Measurements from ENCODE around the gene TEX2. TPM values are rescaled to one million over a fixed set of nuclear protein-coding genes. Genes with fewer than 3 reads are reported as not detected.
A peak's percentile ranks its signal among the peaks of the same experiment; 100 is the strongest.

TEX2 gene
- total and polyA plus RNA-seq, 2 experiments from 2014 or later, result 27.9 to 37.7 TPM

DNA sequence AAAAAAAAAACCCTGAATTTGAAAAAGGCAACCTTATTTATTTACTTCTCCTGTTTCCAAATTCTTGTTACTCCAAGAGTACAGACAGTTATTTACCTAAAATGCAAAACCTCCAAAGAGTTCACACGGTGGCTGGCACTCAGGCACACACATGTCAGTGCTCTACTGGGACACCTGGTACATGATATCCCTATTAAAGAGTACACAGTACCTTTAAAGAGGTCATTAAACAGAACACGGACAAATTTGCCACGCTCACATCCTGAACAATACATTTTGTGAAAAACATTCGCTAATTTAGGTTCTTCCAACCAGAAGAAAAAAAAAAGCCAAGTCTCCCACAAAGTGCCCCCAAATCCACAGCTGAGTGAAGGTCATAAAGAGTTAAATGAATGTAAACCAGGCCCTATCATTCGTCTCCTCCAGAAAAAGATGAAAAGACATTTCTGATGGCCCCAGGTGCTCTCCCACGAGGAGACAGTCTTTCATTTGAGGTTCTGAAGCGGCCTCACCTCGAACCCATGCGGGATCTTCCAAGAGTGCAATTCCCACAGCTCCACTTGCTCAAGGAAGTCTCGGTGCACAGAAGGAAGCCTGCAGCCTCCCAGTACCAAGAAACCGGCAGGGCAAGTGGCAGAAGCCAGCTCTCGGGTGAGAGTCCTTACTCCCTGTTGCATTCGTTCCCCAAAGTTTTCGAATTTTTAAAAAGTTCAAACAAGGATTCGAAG lies 134.1 kb downstream of the TEX2 start:
- H3K79me2 ChIP-seq, result peaks cover 54% of the 10 kb centered on the region
- TF ChIP-seq CTCF (IDR thresholded peaks at IDR 0.05; ENCODE audit: poor library complexity) (no peak), EZH2 (IDR thresholded peaks at IDR 0.05; ENCODE audit: borderline replicate concordance) (no peak), EZH2phosphoT487 (IDR thresholded peaks at IDR 0.05; ENCODE audit: low read depth, severe bottlenecking, unreplicated experiment) (no peak)
- H4K20me1 ChIP-seq (ENCODE audit: insufficient read depth, poor library complexity, severe bottlenecking), result peaks cover 14% of the 10 kb centered on the region
- peaks cover 23% of the 10 kb centered on the region for H3K4me1 ChIP-seq (ENCODE audit: insufficient read depth)
- 15% methylated on average over 15 of the region's 15 CpGs for WGBS (ENCODE audit: low lambda C conversion rate, missing lambda C conversion rate)
- peak; percentile 55 for DNase-seq (ENCODE audit: low spot score)
- no peaks in the 10 kb centered on the region for H3K36me3 ChIP-seq (replicated peaks; ENCODE audit: insufficient read depth, low read depth)
- H3K27me3 ChIP-seq, result no peaks in the 10 kb centered on the region
- no peaks in the 10 kb centered on the region for H3K9me2 ChIP-seq (replicated peaks; ENCODE audit: insufficient read depth)
- no peaks in the 10 kb centered on the region for H3K9me3 ChIP-seq (ENCODE audit: low read depth)
- H3K4me2 ChIP-seq, result peak overlapping the region; percentile 92
- H3K27ac ChIP-seq, result peak overlapping the region; percentile 95
- peak overlapping the region; percentile 69 for H2AFZ ChIP-seq
- peak overlapping the region; percentile 54 for H3K4me3 ChIP-seq

DNA sequence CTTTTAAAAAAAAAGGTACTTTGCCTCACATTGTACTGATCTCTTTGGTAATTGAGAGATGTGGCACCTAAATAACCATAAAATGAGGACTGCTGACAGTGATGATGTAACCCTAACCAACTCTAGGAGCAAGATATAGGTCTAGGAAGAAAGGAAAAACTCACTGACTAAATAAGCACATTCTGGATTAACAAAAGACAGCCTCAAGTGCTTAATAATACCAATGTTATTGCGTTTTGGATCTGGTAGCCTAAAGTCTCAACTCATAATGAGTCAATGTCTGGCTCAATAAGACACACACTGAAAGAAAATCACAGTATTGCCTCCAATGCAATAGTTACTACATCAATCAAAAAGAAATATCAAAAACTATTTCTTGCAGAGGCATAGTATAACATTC lies 136.1 kb downstream of the TEX2 start:
- Histone ChIP-seq H3K27ac (no peak overlapping the region), H3K9me3 (ENCODE audit: low read depth) (no peaks in the 10 kb centered on the region), H4K20me1 (ENCODE audit: insufficient read depth, poor library complexity, severe bottlenecking) (peaks cover 14% of the 10 kb centered on the region), H3K36me3 (replicated peaks; ENCODE audit: insufficient read depth, low read depth) (no peaks in the 10 kb centered on the region), H3K9me2 (replicated peaks; ENCODE audit: insufficient read depth) (no peaks in the 10 kb centered on the region), H3K27me3 (no peaks in the 10 kb centered on the region), H3K4me1 (ENCODE audit: insufficient read depth) (peaks cover 31% of the 10 kb centered on the region), H2AFZ (no peak overlapping the region), H3K4me3 (no peak overlapping the region), H3K79me2 (peaks cover 73% of the 10 kb centered on the region), H3K4me2 (no peak overlapping the region)
- no peak for DNase-seq (ENCODE audit: low spot score)
- WGBS (ENCODE audit: low lambda C conversion rate, missing lambda C conversion rate), result 69% methylated on average over 1 of the region's 1 CpG
- TF ChIP-seq EZH2phosphoT487 (IDR thresholded peaks at IDR 0.05; ENCODE audit: low read depth, severe bottlenecking, unreplicated experiment) (no peak), EZH2 (IDR thresholded peaks at IDR 0.05; ENCODE audit: borderline replicate concordance) (no peak), CTCF (IDR thresholded peaks at IDR 0.05; ENCODE audit: poor library complexity) (no peak)

DNA sequence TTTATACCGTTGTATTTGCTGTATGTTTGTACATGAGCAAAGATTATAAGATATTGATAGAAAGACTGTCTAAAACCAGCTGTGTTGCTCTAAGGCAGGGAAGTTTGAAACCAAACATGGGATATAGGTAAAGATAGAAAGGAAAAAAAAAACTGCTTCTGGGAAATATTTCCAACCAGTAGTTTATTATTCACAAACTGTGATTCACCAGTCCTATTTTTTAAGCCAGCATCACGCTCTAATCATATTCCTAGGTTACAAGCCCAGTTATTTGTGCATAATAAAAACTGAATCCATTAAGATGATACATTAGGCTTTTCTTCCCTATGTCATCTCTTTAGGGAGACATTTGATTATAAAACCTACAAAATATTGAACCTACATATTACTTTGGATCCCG lies 137.1 kb downstream of the TEX2 start:
- Histone ChIP-seq H3K27me3 (no peaks in the 10 kb centered on the region), H3K9me2 (replicated peaks; ENCODE audit: insufficient read depth) (no peaks in the 10 kb centered on the region), H3K9me3 (ENCODE audit: low read depth) (no peaks in the 10 kb centered on the region), H3K36me3 (replicated peaks; ENCODE audit: insufficient read depth, low read depth) (no peaks in the 10 kb centered on the region), H3K27ac (no peak overlapping the region), H3K79me2 (peaks cover 83% of the 10 kb centered on the region), H4K20me1 (ENCODE audit: insufficient read depth, poor library complexity, severe bottlenecking) (peaks cover 14% of the 10 kb centered on the region), H2AFZ (no peak overlapping the region), H3K4me1 (ENCODE audit: insufficient read depth) (peaks cover 24% of the 10 kb centered on the region), H3K4me2 (no peak overlapping the region), H3K4me3 (no peak overlapping the region)
- no peak for DNase-seq (ENCODE audit: low spot score)
- no peak for TF ChIP-seq EZH2 (IDR thresholded peaks at IDR 0.05; ENCODE audit: borderline replicate concordance)
- TF ChIP-seq EZH2phosphoT487 (IDR thresholded peaks at IDR 0.05; ENCODE audit: low read depth, severe bottlenecking, unreplicated experiment), result no peak
- no peak for TF ChIP-seq CTCF (IDR thresholded peaks at IDR 0.05; ENCODE audit: poor library complexity)
- 94% methylated on average over 3 of the region's 3 CpGs for WGBS (ENCODE audit: low lambda C conversion rate, missing lambda C conversion rate)
